ENCODE data around the gene PTAFR. TPM values are rescaled to one million over a fixed set of nuclear protein-coding genes. Genes with fewer than 3 reads are reported as not detected.

The PTAFR gene
- total RNA-seq, 1 donor from 2014 or later, result 2.3 TPM

GRCh38 chr1:28160782-28161266 is 15.7 kb downstream of the PTAFR start:
- no peak for TF ChIP-seq CTCF (IDR thresholded peaks at IDR 0.05; ENCODE audit: insufficient read depth, low read length, poor library complexity, severe bottlenecking)
- H3K4me3 ChIP-seq (ENCODE audit: low read depth, low read length), result no peak overlapping the region
- H3K27me3 ChIP-seq (ENCODE audit: control insufficient read depth, insufficient read depth, low read length), result no peaks in the 10 kb centered on the region
- no peak for DNase-seq (ENCODE audit: low read depth)
- no peaks in the 10 kb centered on the region for H3K36me3 ChIP-seq (ENCODE audit: control insufficient read depth, insufficient read depth, low read length)

- no peak for TF ChIP-seq CTCF (IDR thresholded peaks at IDR 0.05; ENCODE audit: insufficient read depth, low read length, poor library complexity, severe bottlenecking)
- H3K27me3 ChIP-seq (ENCODE audit: control insufficient read depth, insufficient read depth, low read length), result no peaks in the 10 kb centered on the region
Measured at GRCh38 chr1:28159680-28160079, 16.8 kb downstream of the PTAFR start.

GRCh38 chr1:28159243-28159642 is 17.2 kb downstream of the PTAFR start:
- no peak for TF ChIP-seq CTCF (IDR thresholded peaks at IDR 0.05; ENCODE audit: insufficient read depth, low read length, poor library complexity, severe bottlenecking)
- H3K27me3 ChIP-seq (ENCODE audit: control insufficient read depth, insufficient read depth, low read length), result no peaks in the 10 kb centered on the region
- DNase-seq (ENCODE audit: low read depth), result no peak
- H3K4me3 ChIP-seq (ENCODE audit: low read depth, low read length), result no peak overlapping the region
- no peaks in the 10 kb centered on the region for H3K36me3 ChIP-seq (ENCODE audit: control insufficient read depth, insufficient read depth, low read length)

More at GRCh38 chr1:28159680-28160079, 16.8 kb downstream of the PTAFR start:
- DNase-seq (ENCODE audit: low read depth), result no peak
- H3K36me3 ChIP-seq (ENCODE audit: control insufficient read depth, insufficient read depth, low read length), result no peaks in the 10 kb centered on the region
- no peak overlapping the region for H3K4me3 ChIP-seq (ENCODE audit: low read depth, low read length)

GRCh38 chr1:28157894-28158293 is 18.6 kb downstream of the PTAFR start:
- no peak for DNase-seq (ENCODE audit: low read depth)

GRCh38 chr1:28156821-28157220 is 19.7 kb downstream of the PTAFR start:
- DNase-seq (ENCODE audit: low read depth), result no peak
- no peak for TF ChIP-seq CTCF (IDR thresholded peaks at IDR 0.05; ENCODE audit: insufficient read depth, low read length, poor library complexity, severe bottlenecking)
- Histone ChIP-seq H3K4me3 (ENCODE audit: low read depth, low read length) (no peak overlapping the region), H3K27me3 (ENCODE audit: control insufficient read depth, insufficient read depth, low read length) (no peaks in the 10 kb centered on the region), H3K36me3 (ENCODE audit: control insufficient read depth, insufficient read depth, low read length) (no peaks in the 10 kb centered on the region)

More at GRCh38 chr1:28157894-28158293, 18.6 kb downstream of the PTAFR start:
- no peak for TF ChIP-seq CTCF (IDR thresholded peaks at IDR 0.05; ENCODE audit: insufficient read depth, low read length, poor library complexity, severe bottlenecking)
- H3K36me3 ChIP-seq (ENCODE audit: control insufficient read depth, insufficient read depth, low read length), result no peaks in the 10 kb centered on the region
- no peaks in the 10 kb centered on the region for H3K27me3 ChIP-seq (ENCODE audit: control insufficient read depth, insufficient read depth, low read length)
- no peak overlapping the region for H3K4me3 ChIP-seq (ENCODE audit: low read depth, low read length)

- TF ChIP-seq CTCF (IDR thresholded peaks at IDR 0.05; ENCODE audit: insufficient read depth, low read length, poor library complexity, severe bottlenecking), result no peak
- H3K27me3 ChIP-seq (ENCODE audit: control insufficient read depth, insufficient read depth, low read length), result no peaks in the 10 kb centered on the region
- no peak overlapping the region for H3K4me3 ChIP-seq (ENCODE audit: low read depth, low read length)
- no peak for DNase-seq (ENCODE audit: low read depth)
- no peaks in the 10 kb centered on the region for H3K36me3 ChIP-seq (ENCODE audit: control insufficient read depth, insufficient read depth, low read length)
Measured at GRCh38 chr1:28155628-28156027, 20.9 kb downstream of the PTAFR start.
